HEK293 (cell line): Measurements from ENCODE around the gene SETD3.

Experiments used
- CTCF ChIA-PET: fragments of 350-600 bp; formaldehyde crosslinking; extraction: SDS; loops from one replicate; lab custom pipeline; 2021; ENCODE audit warnings: antibody characterized with exemption; lab: Yijun Ruan, JAX
- POLR2A ChIA-PET: fragments of 300-600 bp; formaldehyde crosslinking; extraction: SDS; loops from one replicate; lab custom pipeline; 2020; ENCODE audit warnings: antibody characterized with exemption, inconsistent platforms; lab: Yijun Ruan, JAX
- H3K27ac ChIP-seq: fragments of 200-500 bp; sonication (Bioruptor generic); 2 replicates; pipeline ENCODE4 v1.5.1; 2014; ENCODE audit warnings: low read depth, low read length, control low read depth, inconsistent platforms; ENCODE audit errors: extremely low read depth
- H3K36me3 ChIP-seq, 2 experiments: fragments of 200-500 bp in 1 of 2; sonication (Bioruptor generic) in 1 of 2; 1 replicate in 1 of 2; 2 replicates in 1 of 2; pipeline ENCODE4 v1.5.1; 2014 to 2017; ENCODE audit warnings: inconsistent platforms in 2 of 2, low read length in 2 of 2; ENCODE audit not compliant: control insufficient read depth in 2 of 2, insufficient read depth in 1 of 2
- H3K4me1 ChIP-seq: fragments of 200-500 bp; sonication (Bioruptor generic); 2 replicates; pipeline ENCODE4 v1.5.1; 2014; ENCODE audit warnings: mild to moderate bottlenecking, low read length, inconsistent platforms; ENCODE audit not compliant: control insufficient read depth, insufficient read depth
- H3K4me3 ChIP-seq: 2 replicates; pipeline ENCODE4 v1.5.1; 2011; ENCODE audit warnings: low read depth, mild to moderate bottlenecking, control low read depth, low read length, moderate library complexity
- H3K9me3 ChIP-seq: fragments of 200-500 bp; sonication (Bioruptor generic); 2 replicates; pipeline ENCODE4 v1.5.1; 2014; ENCODE audit warnings: low read depth, low read length, inconsistent platforms; ENCODE audit not compliant: control insufficient read depth, insufficient read depth
- BCL11B ChIP-seq: fragments of 450-650 bp; formaldehyde crosslinking; IDR thresholded peaks from 2 replicates; pipeline ENCODE4 v1.5.1; 2016; ENCODE audit warnings: low read depth, missing biosample characterization, missing genetic modification characterization
- MYNN ChIP-seq: fragments of 450-650 bp; formaldehyde crosslinking; IDR thresholded peaks from 2 replicates; pipeline ENCODE4 v1.5.1; 2016; ENCODE audit warnings: missing biosample characterization, missing genetic modification characterization, borderline replicate concordance
- TCF7L2 ChIP-seq: IDR thresholded peaks from 2 replicates; pipeline ENCODE4 v1.6.1; 2011; ENCODE audit warnings: low read depth, mild to moderate bottlenecking, inconsistent platforms, low read length, moderate library complexity, borderline replicate concordance
- YY1 ChIP-seq: fragments of 450-650 bp; formaldehyde crosslinking; IDR thresholded peaks from 2 replicates; pipeline ENCODE4 v1.5.1; 2018; ENCODE audit warnings: missing biosample characterization, missing genetic modification characterization
- ZBTB1 ChIP-seq: fragments of 450-650 bp; formaldehyde crosslinking; IDR thresholded peaks from 2 replicates; pipeline ENCODE4 v1.5.1; 2016; ENCODE audit warnings: missing biosample characterization, missing genetic modification characterization
- ZNF174 ChIP-seq: fragments of 450-650 bp; formaldehyde crosslinking; IDR thresholded peaks from 2 replicates; pipeline ENCODE4 v1.5.0; 2017; ENCODE audit warnings: missing biosample characterization, mild to moderate bottlenecking, missing genetic modification characterization
- ZNF211 ChIP-seq: fragments of 450-650 bp; formaldehyde crosslinking; IDR thresholded peaks from 2 replicates; pipeline ENCODE4 v1.5.1; 2016; ENCODE audit warnings: low read depth, missing biosample characterization, missing genetic modification characterization
- ZNF311 ChIP-seq: fragments of 450-650 bp; formaldehyde crosslinking; IDR thresholded peaks from 2 replicates; pipeline ENCODE4 v1.5.1; 2017; ENCODE audit warnings: missing biosample characterization, missing genetic modification characterization, borderline replicate concordance
- ZNF341 ChIP-seq: fragments of 450-650 bp; formaldehyde crosslinking; IDR thresholded peaks from 2 replicates; pipeline ENCODE4; 2016; ENCODE audit warnings: low read depth, missing biosample characterization, missing genetic modification characterization
- ZNF510 ChIP-seq: fragments of 450-650 bp; formaldehyde crosslinking; IDR thresholded peaks from 2 replicates; pipeline ENCODE4 v1.5.1; 2018; ENCODE audit warnings: mild to moderate bottlenecking, missing genetic modification characterization, missing biosample characterization; ENCODE audit not compliant: insufficient replicate concordance
- ZNF513 ChIP-seq: fragments of 450-650 bp; IDR thresholded peaks from 2 replicates; pipeline ENCODE4 v1.5.1; 2018; ENCODE audit warnings: missing biosample characterization, missing genetic modification characterization
- ZNF549 ChIP-seq: fragments of 450-650 bp; IDR thresholded peaks from 2 replicates; pipeline ENCODE4 v1.5.1; 2018; ENCODE audit warnings: missing biosample characterization, missing genetic modification characterization, mild to moderate bottlenecking, inconsistent platforms, moderate library complexity
- ZNF768 ChIP-seq: fragments of 450-650 bp; formaldehyde crosslinking; IDR thresholded peaks from 2 replicates; pipeline ENCODE4 v1.5.1; 2018; ENCODE audit warnings: missing biosample characterization, mild to moderate bottlenecking, missing genetic modification characterization
- ZNF791 ChIP-seq: fragments of 450-650 bp; formaldehyde crosslinking; IDR thresholded peaks from 2 replicates; pipeline ENCODE4 v1.5.1; 2016; ENCODE audit warnings: missing biosample characterization, missing genetic modification characterization
- ZNF792 ChIP-seq: fragments of 450-650 bp; formaldehyde crosslinking; IDR thresholded peaks from 2 replicates; pipeline ENCODE4 v1.5.1; 2016; ENCODE audit warnings: missing biosample characterization, missing genetic modification characterization
- TF ChIP-seq, protein P1 (sequence below): fragments of 450-650 bp; formaldehyde crosslinking; IDR thresholded peaks from 2 replicates; pipeline ENCODE4 v1.5.1; 2016; ENCODE audit warnings: missing biosample characterization, missing genetic modification characterization
- TF ChIP-seq, protein P2 (sequence below): fragments of 450-650 bp; formaldehyde crosslinking; conservative IDR thresholded peaks from 2 replicates; pipeline ENCODE4 v1.5.1; 2016; ENCODE audit warnings: low read depth, missing biosample characterization, missing genetic modification characterization

SETD3 gene

GRCh38 chr14:99363051-99363450 is 117.6 kb downstream of the SETD3 start (continued):
- TF ChIP-seq ZNF510 (tag by site-specific recombination) = no peak
- TF ChIP-seq YY1 (tag by site-specific recombination) = no peak
- TF ChIP-seq ZBTB1 (tag by site-specific recombination) = no peak
- TF ChIP-seq ZNF211 (tag by site-specific recombination) = no peak
- no peak for TF ChIP-seq TCF7L2
- no peak for TF ChIP-seq ZNF341 (tag by site-specific recombination)
- no peak for TF ChIP-seq ZNF311 (tag by site-specific recombination)
- TF ChIP-seq, all 188 proteins: peak for 0

- TF ChIP-seq, protein P1, sequence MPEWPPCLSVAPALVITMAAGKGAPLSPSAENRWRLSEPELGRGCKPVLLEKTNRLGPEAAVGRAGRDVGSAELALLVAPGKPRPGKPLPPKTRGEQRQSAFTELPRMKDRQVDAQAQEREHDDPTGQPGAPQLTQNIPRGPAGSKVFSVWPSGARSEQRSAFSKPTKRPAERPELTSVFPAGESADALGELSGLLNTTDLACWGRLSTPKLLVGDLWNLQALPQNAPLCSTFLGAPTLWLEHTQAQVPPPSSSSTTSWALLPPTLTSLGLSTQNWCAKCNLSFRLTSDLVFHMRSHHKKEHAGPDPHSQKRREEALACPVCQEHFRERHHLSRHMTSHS (tag by site-specific recombination) = no peak
- TF ChIP-seq ZNF791 (tag by site-specific recombination) (no peak), ZNF768 (tag by site-specific recombination) (no peak), ZNF549 (no peak), BCL11B (tag by site-specific recombination) (no peak), ZNF513 (tag by site-specific recombination) (no peak), MYNN (tag by site-specific recombination) (no peak), ZNF174 (tag by site-specific recombination) (no peak), ZNF792 (tag by site-specific recombination) (no peak)
- TF ChIP-seq, protein P2, sequence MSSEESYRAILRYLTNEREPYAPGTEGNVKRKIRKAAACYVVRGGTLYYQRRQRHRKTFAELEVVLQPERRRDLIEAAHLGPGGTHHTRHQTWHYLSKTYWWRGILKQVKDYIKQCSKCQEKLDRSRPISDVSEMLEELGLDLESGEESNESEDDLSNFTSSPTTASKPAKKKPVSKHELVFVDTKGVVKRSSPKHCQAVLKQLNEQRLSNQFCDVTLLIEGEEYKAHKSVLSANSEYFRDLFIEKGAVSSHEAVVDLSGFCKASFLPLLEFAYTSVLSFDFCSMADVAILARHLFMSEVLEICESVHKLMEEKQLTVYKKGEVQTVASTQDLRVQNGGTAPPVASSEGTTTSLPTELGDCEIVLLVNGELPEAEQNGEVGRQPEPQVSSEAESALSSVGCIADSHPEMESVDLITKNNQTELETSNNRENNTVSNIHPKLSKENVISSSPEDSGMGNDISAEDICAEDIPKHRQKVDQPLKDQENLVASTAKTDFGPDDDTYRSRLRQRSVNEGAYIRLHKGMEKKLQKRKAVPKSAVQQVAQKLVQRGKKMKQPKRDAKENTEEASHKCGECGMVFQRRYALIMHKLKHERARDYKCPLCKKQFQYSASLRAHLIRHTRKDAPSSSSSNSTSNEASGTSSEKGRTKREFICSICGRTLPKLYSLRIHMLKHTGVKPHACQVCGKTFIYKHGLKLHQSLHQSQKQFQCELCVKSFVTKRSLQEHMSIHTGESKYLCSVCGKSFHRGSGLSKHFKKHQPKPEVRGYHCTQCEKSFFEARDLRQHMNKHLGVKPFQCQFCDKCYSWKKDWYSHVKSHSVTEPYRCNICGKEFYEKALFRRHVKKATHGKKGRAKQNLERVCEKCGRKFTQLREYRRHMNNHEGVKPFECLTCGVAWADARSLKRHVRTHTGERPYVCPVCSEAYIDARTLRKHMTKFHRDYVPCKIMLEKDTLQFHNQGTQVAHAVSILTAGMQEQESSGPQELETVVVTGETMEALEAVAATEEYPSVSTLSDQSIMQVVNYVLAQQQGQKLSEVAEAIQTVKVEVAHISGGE (tag by site-specific recombination) = no peak
- ChIA-PET POLR2A (no interaction called here), CTCF (interaction anchor here (1.0 to 1.2 kb wide), 2 partner anchors 42 to 54 kb away, joined by 3 to 4 read pairs; no protein-coding TSS in a partner anchor)
- Histone ChIP-seq H3K9me3 (no peaks in the 10 kb centered on the region), H3K36me3 (no peaks in the 10 kb centered on the region), H3K4me3 (no peak overlapping the region), H3K4me1 (no peaks in the 10 kb centered on the region), H3K27ac (no peak overlapping the region)
Observed at GRCh38 chr14:99361596-99362215, 119.0 kb downstream of the SETD3 start.
